PC-3 (cell line): ENCODE results near the gene TYRP1. TPM values are rescaled to one million over a fixed set of nuclear protein-coding genes. Genes with fewer than 3 reads are reported as not detected.

Source experiments
- ATAC-seq: fragments of 200-7000 bp; cut with Tn5 transposase; 2 replicates; pipeline ENCODE4 v1.9.1; 2020; ENCODE audit warnings: mild to moderate bottlenecking, moderate library complexity
- BruUV-seq: library from RNA; stranded (reverse); fragments of 400-500 nt; replicated peaks from 2 replicates; lab custom pipeline; 2021; lab: Mats Ljungman, UMichigan
- CTCF ChIA-PET: fragments of 300-600 bp; sonication (Branson Sonifier 250); formaldehyde crosslinking; loops from one replicate; lab custom pipeline; 2022; ENCODE audit warnings: antibody characterized with exemption; lab: Charles Lee
- POLR2A ChIA-PET: fragments of 300-600 bp; sonication (Branson Sonifier 250); formaldehyde crosslinking; loops from one replicate; lab custom pipeline; 2022; ENCODE audit warnings: antibody characterized with exemption; ENCODE audit not compliant: unreplicated experiment; lab: Charles Lee
- DNase-seq: peaks from one replicate; pipeline ENCODE4 v3.0.0-alpha.2; 2015
- H2AFZ ChIP-seq: fragments of 300-600 bp; sonication (generic); 2 replicates; pipeline ENCODE4 v1.6.0; 2016; ENCODE audit warnings: antibody characterized with exemption, low read length
- H3F3A ChIP-seq: fragments of 300-600 bp; sonication (generic); one replicate; pipeline ENCODE4 v1.6.0; 2017; ENCODE audit warnings: antibody characterized with exemption, low read length, control low read depth, mild to moderate bottlenecking; ENCODE audit not compliant: unreplicated experiment
- H3K27ac ChIP-seq: fragments of 300-600 bp; sonication (generic); 2 replicates; pipeline ENCODE4 v1.5.1; 2016; ENCODE audit warnings: mild to moderate bottlenecking, low read length
- H3K27me3 ChIP-seq: fragments of 300-600 bp; sonication (generic); 2 replicates; pipeline ENCODE4 v1.6.1; 2016; ENCODE audit warnings: low read length, mixed read lengths
- H3K36me3 ChIP-seq: fragments of 300-600 bp; sonication (generic); 2 replicates; pipeline ENCODE4 v1.6.1; 2016; ENCODE audit warnings: low read depth, mixed run types, low read length, mixed read lengths
- H3K4me1 ChIP-seq: fragments of 300-600 bp; sonication (generic); 2 replicates; pipeline ENCODE4 v1.5.1; 2016; ENCODE audit warnings: low read length; ENCODE audit not compliant: insufficient read depth
- H3K4me2 ChIP-seq: fragments of 300-600 bp; sonication (generic); 2 replicates; pipeline ENCODE4 v1.6.0; 2016; ENCODE audit warnings: low read length
- H3K4me3 ChIP-seq: fragments of 300-600 bp; sonication (generic); 2 replicates; pipeline ENCODE4 v1.5.1; 2016; ENCODE audit warnings: mild to moderate bottlenecking, low read length, mixed read lengths
- H3K79me2 ChIP-seq: fragments of 300-600 bp; sonication (generic); 2 replicates; pipeline ENCODE4 v1.6.1; 2017; ENCODE audit warnings: low read length, mixed read lengths
- H3K9ac ChIP-seq: fragments of 300-600 bp; sonication (generic); 2 replicates; pipeline ENCODE4 v1.6.0; 2016; ENCODE audit warnings: mild to moderate bottlenecking, low read length
- H3K9me2 ChIP-seq: fragments of 300-600 bp; sonication (generic); replicated peaks from 2 replicates; pipeline ENCODE4 v1.6.1; 2016; ENCODE audit warnings: mixed run types, low read length, mixed read lengths
- H3K9me3 ChIP-seq: fragments of 300-600 bp; sonication (generic); 2 replicates; pipeline ENCODE4 v1.6.1; 2016; ENCODE audit warnings: low read length, mixed read lengths
- H4K20me1 ChIP-seq: fragments of 300-600 bp; sonication (generic); 2 replicates; pipeline ENCODE4 v1.6.1; 2016; ENCODE audit warnings: low read length, mixed read lengths
- EZH2 ChIP-seq: fragments of 300-600 bp; sonication (generic); IDR thresholded peaks from one replicate; pipeline ENCODE4 v1.6.1; 2017; ENCODE audit warnings: antibody characterized with exemption, mild to moderate bottlenecking, low read length; ENCODE audit not compliant: unreplicated experiment
- EZH2phosphoT487 ChIP-seq: fragments of 300-600 bp; sonication (generic); IDR thresholded peaks from 2 replicates; pipeline ENCODE4 v1.6.1; 2018; ENCODE audit warnings: mild to moderate bottlenecking, antibody characterized with exemption, low read length, borderline replicate concordance
- intact Hi-C: fragments of 100-400 bp; cut with micrococcal nuclease; formaldehyde crosslinking; loops from 2 replicates; pipeline ENCODE4 v1.9.0; 2023
- total RNA-seq: library from RNA; depleted of rRNA; stranded (reverse); fragments of >200 nt; gene quantifications from 2 replicates; pipeline ENCODE4 v1.2.3, GENCODE V29; 2014
- TF ChIP-seq, protein P1 (sequence below): fragments of 300-600 bp; sonication (generic); conservative IDR thresholded peaks from 2 replicates; pipeline ENCODE4 v1.5.1; 2017; ENCODE audit warnings: antibody characterized with exemption, low read depth, mild to moderate bottlenecking, low read length

The TYRP1 gene
- total RNA-seq, 1 experiment from 2014 or later, result 0.22 TPM

DNA sequence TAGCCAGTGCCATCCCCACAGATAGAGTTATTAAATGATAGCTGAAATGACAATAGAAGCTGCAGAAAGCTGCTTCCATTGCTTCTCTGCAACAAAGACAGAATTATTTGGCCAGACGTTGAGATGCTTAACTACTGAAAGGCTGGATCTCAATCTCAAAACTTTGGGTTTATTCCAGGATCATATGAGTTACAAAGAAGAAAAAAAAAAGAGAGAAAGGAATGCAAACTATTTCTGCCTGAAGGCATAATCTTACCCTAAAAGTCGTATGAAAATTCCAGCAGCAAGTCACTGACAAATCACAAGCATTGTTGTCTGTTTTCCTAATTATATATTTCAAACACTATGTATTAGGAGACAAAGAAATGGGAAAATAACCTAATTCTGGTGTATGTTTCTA lies 12.8 kb upstream of the TYRP1 start:
- H3K4me1 ChIP-seq, result peaks cover 16% of the 10 kb centered on the region
- H3K79me2 ChIP-seq, result no peaks in the 10 kb centered on the region
- no peaks in the 10 kb centered on the region for H3K36me3 ChIP-seq
- DNase-seq (peak; percentile 58), ATAC-seq (peak; percentile 37; the same call in 1 of the 2 replicates)
- ChIA-PET POLR2A (no interaction called here), CTCF (no interaction called here)
- no peak overlapping the region for H3K4me3 ChIP-seq
- no TSS peak for BruUV-seq
- H3F3A ChIP-seq, result no peaks in the 10 kb centered on the region
- no peaks in the 10 kb centered on the region for H3K9me3 ChIP-seq
- no peaks in the 10 kb centered on the region for H4K20me1 ChIP-seq
- peak overlapping the region; percentile 0; the same call in 1 of the 2 replicates for H3K4me2 ChIP-seq
- intact Hi-C loops, result no loop called here
- H3K9ac ChIP-seq, result no peak overlapping the region
- TF ChIP-seq, protein P1, sequence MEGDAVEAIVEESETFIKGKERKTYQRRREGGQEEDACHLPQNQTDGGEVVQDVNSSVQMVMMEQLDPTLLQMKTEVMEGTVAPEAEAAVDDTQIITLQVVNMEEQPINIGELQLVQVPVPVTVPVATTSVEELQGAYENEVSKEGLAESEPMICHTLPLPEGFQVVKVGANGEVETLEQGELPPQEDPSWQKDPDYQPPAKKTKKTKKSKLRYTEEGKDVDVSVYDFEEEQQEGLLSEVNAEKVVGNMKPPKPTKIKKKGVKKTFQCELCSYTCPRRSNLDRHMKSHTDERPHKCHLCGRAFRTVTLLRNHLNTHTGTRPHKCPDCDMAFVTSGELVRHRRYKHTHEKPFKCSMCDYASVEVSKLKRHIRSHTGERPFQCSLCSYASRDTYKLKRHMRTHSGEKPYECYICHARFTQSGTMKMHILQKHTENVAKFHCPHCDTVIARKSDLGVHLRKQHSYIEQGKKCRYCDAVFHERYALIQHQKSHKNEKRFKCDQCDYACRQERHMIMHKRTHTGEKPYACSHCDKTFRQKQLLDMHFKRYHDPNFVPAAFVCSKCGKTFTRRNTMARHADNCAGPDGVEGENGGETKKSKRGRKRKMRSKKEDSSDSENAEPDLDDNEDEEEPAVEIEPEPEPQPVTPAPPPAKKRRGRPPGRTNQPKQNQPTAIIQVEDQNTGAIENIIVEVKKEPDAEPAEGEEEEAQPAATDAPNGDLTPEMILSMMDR, result no peak
- TF ChIP-seq EZH2 (no peak), EZH2phosphoT487 (no peak)
- H3K27me3 ChIP-seq, result no peaks in the 10 kb centered on the region
- no peaks in the 10 kb centered on the region for H3K9me2 ChIP-seq
- no peak overlapping the region for H2AFZ ChIP-seq
- no peak overlapping the region for H3K27ac ChIP-seq

GRCh38 chr9:12680757-12681156 lies 12.4 kb upstream of the TYRP1 start:
- intact Hi-C loops, result no loop called here
- H3K4me2 ChIP-seq, result peak overlapping the region; percentile 0; the same call in 1 of the 2 replicates
- BruUV-seq, result no TSS peak

DNA sequence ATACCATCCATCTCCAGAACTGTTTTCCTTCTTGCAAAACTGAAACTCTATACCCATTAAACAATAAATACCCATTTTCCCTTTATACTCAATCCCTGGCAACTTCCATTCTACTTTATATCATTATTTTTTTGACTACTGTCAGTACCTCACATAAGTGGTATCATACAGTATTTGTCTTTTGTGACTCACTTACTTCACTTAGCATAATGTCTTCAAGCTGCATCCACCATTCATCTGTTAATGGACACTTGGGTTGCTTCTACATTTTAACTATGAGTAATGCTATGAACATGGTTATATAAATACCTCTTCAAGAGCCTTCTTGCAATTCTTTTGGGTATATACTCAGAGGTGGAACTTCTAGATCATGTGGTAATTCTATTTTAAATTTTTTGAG lies 11.6 kb upstream of the TYRP1 start:
- Histone ChIP-seq H3K9me3 (no peaks in the 10 kb centered on the region), H3K27ac (no peak overlapping the region), H3K4me2 (no peak overlapping the region), H3K27me3 (no peaks in the 10 kb centered on the region), H3K9ac (no peak overlapping the region), H3K4me3 (no peak overlapping the region), H3K36me3 (no peaks in the 10 kb centered on the region), H3K4me1 (peaks cover 16% of the 10 kb centered on the region), H3K79me2 (no peaks in the 10 kb centered on the region), H4K20me1 (no peaks in the 10 kb centered on the region), H2AFZ (no peak overlapping the region), H3F3A (no peaks in the 10 kb centered on the region), H3K9me2 (no peaks in the 10 kb centered on the region)
- TF ChIP-seq, protein P1, result no peak
- no peak for TF ChIP-seq EZH2
- no peak for TF ChIP-seq EZH2phosphoT487
- ATAC-seq, result peak; percentile 93
- POLR2A ChIA-PET, result no interaction called here
- intact Hi-C loops, result no loop called here
- peak; percentile 62 for DNase-seq
- no TSS peak for BruUV-seq
- CTCF ChIA-PET, result no interaction called here

More at GRCh38 chr9:12680757-12681156, 12.4 kb upstream of the TYRP1 start:
- Histone ChIP-seq H3K9ac (no peak overlapping the region), H3K27me3 (no peaks in the 10 kb centered on the region), H3K36me3 (no peaks in the 10 kb centered on the region), H3K9me3 (no peaks in the 10 kb centered on the region), H3K4me1 (peaks cover 16% of the 10 kb centered on the region), H4K20me1 (no peaks in the 10 kb centered on the region), H3F3A (no peaks in the 10 kb centered on the region), H3K4me3 (no peak overlapping the region), H2AFZ (no peak overlapping the region), H3K9me2 (no peaks in the 10 kb centered on the region), H3K79me2 (no peaks in the 10 kb centered on the region), H3K27ac (no peak overlapping the region)
- TF ChIP-seq, protein P1, result no peak
- TF ChIP-seq EZH2, result no peak
- no peak for TF ChIP-seq EZH2phosphoT487
- ATAC-seq, result no peak
- DNase-seq, result no peak
- POLR2A ChIA-PET, result no interaction called here
- CTCF ChIA-PET, result no interaction called here
